ENCODE measurements around the gene ARL2BP. TPM values are rescaled to one million over a fixed set of nuclear protein-coding genes. Genes with fewer than 3 reads are reported as not detected.
A peak's percentile ranks its signal among the peaks of the same experiment; 100 is the strongest.

The ARL2BP gene
- total RNA-seq, 4 donors from 2014 or later = 10.3 to 39.6 (median 36.5) TPM

GRCh38 chr16:57284209-57284951 is 39.3 kb downstream of the ARL2BP start, which contains the start of gene PLLP:
Gene PLLP, minus strand, starts transcription at chr16:57284672. Its CDS starts 132 bp downstream, at chr16:57284540.
- H3K27me3 ChIP-seq = peaks cover 23% of the 10 kb centered on the region
- DNase-seq = peak; percentile 59
- 12% methylated on average over 55 of the region's 95 CpGs; no CpG with 5 or more reads in 1 of the 2 donors for WGBS, 2 donors (ENCODE audit: low coverage in 1 of 2)
- no peaks in the 10 kb centered on the region for H3K36me3 ChIP-seq
- H3K27ac ChIP-seq = peak within 1 kb of the TSS in 3 of 4 donors; percentile 22 to 66 (median 33)
- in situ Hi-C loops (cut with MboI; ENCODE audit: low pct_ligation_motif_present in 1 of 4, low pct_unique_long_range_greater_than_20kb in 1 of 4, low sequenced_read_pairs in 3 of 4) = no loop called here
- intact Hi-C loops (cut with DNase I; ENCODE audit: low total_unique reads) = no loop called here
- TF ChIP-seq, protein P1, sequence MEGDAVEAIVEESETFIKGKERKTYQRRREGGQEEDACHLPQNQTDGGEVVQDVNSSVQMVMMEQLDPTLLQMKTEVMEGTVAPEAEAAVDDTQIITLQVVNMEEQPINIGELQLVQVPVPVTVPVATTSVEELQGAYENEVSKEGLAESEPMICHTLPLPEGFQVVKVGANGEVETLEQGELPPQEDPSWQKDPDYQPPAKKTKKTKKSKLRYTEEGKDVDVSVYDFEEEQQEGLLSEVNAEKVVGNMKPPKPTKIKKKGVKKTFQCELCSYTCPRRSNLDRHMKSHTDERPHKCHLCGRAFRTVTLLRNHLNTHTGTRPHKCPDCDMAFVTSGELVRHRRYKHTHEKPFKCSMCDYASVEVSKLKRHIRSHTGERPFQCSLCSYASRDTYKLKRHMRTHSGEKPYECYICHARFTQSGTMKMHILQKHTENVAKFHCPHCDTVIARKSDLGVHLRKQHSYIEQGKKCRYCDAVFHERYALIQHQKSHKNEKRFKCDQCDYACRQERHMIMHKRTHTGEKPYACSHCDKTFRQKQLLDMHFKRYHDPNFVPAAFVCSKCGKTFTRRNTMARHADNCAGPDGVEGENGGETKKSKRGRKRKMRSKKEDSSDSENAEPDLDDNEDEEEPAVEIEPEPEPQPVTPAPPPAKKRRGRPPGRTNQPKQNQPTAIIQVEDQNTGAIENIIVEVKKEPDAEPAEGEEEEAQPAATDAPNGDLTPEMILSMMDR (IDR thresholded peaks at IDR 0.05) = no peak
- TF ChIP-seq EP300 (IDR thresholded peaks at IDR 0.05; ENCODE audit: low read depth) = no peak
- peak; percentile 44 for TF ChIP-seq POLR2A (IDR thresholded peaks at IDR 0.05)
- no peaks in the 10 kb centered on the region for H3K9me3 ChIP-seq
- peaks cover 5 to 27% (median 18%) of the 10 kb centered on the region in 4 donors for H3K4me1 ChIP-seq
- H3K4me3 ChIP-seq = peak within 1 kb of the TSS; percentile 46 to 73 (median 56)

GRCh38 chr16:57284952-57285363 is 39.9 kb downstream of the ARL2BP start:
- Histone ChIP-seq H3K36me3 (no peaks in the 10 kb centered on the region), H3K4me3 (peak overlapping the region; percentile 46 to 73 (median 56)), H3K27ac (peak overlapping the region in 3 of 4 donors; percentile 22 to 66 (median 33)), H3K9me3 (no peaks in the 10 kb centered on the region), H3K27me3 (peaks cover 23% of the 10 kb centered on the region), H3K4me1 (peaks cover 5 to 25% (median 16%) of the 10 kb centered on the region in 4 donors)
- WGBS, 2 donors (ENCODE audit: low coverage in 1 of 2) = 21% methylated on average over 19 of the region's 22 CpGs; no CpG with 5 or more reads in 1 of the 2 donors
- in situ Hi-C loops (cut with MboI; ENCODE audit: low pct_ligation_motif_present in 1 of 4, low pct_unique_long_range_greater_than_20kb in 1 of 4, low sequenced_read_pairs in 3 of 4) = no loop called here
- TF ChIP-seq, protein P1 (IDR thresholded peaks at IDR 0.05) = no peak
- TF ChIP-seq POLR2AphosphoS5 (IDR thresholded peaks at IDR 0.05) (no peak), EP300 (IDR thresholded peaks at IDR 0.05; ENCODE audit: low read depth) (no peak)
- intact Hi-C loops (cut with DNase I; ENCODE audit: low total_unique reads) = no loop called here
- no peak for DNase-seq

- WGBS, 2 donors (ENCODE audit: low coverage in 1 of 2) = 84 to 91% methylated on average over 3 to 5 of the region's 5 CpGs
- TF ChIP-seq EP300 (IDR thresholded peaks at IDR 0.05; ENCODE audit: low read depth) (no peak), POLR2A (IDR thresholded peaks at IDR 0.05) (no peak), POLR2AphosphoS5 (IDR thresholded peaks at IDR 0.05) (no peak)
- TF ChIP-seq, protein P1 (IDR thresholded peaks at IDR 0.05) = no peak
- no peaks in the 10 kb centered on the region for H3K9me3 ChIP-seq
- H3K27me3 ChIP-seq = peaks cover 23% of the 10 kb centered on the region
- intact Hi-C loops (cut with DNase I; ENCODE audit: low total_unique reads) (no loop called here), in situ Hi-C loops (cut with MboI; ENCODE audit: low pct_ligation_motif_present in 1 of 4, low pct_unique_long_range_greater_than_20kb in 1 of 4, low sequenced_read_pairs in 3 of 4) (no loop called here)
- H3K36me3 ChIP-seq = no peaks in the 10 kb centered on the region
- no peak overlapping the region for H3K27ac ChIP-seq
- no peak for DNase-seq
- peak overlapping the region in 1 of 4 donors; percentile 73 for H3K4me3 ChIP-seq
- peaks cover 5 to 21% (median 13%) of the 10 kb centered on the region in 4 donors for H3K4me1 ChIP-seq
These were observed 40.3 kb downstream of the ARL2BP start for GRCh38 chr16:57285379-57285778.

GRCh38 chr16:57289391-57290257 is 44.6 kb downstream of the ARL2BP start:
- H3K4me1 ChIP-seq = peaks cover 0 to 17% (median 4%) of the 10 kb centered on the region in 4 donors
- TF ChIP-seq POLR2A (IDR thresholded peaks at IDR 0.05) (no peak), POLR2AphosphoS5 (IDR thresholded peaks at IDR 0.05) (no peak), EP300 (IDR thresholded peaks at IDR 0.05; ENCODE audit: low read depth) (no peak)
- TF ChIP-seq, protein P1 (IDR thresholded peaks at IDR 0.05) = no peak
- no peaks in the 10 kb centered on the region for H3K36me3 ChIP-seq
- WGBS, 2 donors (ENCODE audit: low coverage in 1 of 2) = 66 to 67% methylated on average over 1 to 14 of the region's 14 CpGs
- H3K27me3 ChIP-seq = peaks cover 9% of the 10 kb centered on the region
- intact Hi-C loops (cut with DNase I; ENCODE audit: low total_unique reads) = no loop called here
- in situ Hi-C loops (cut with MboI; ENCODE audit: low pct_ligation_motif_present in 1 of 4, low pct_unique_long_range_greater_than_20kb in 1 of 4, low sequenced_read_pairs in 3 of 4) = no loop called here
- no peak overlapping the region for H3K4me3 ChIP-seq
- no peak for DNase-seq
- no peaks in the 10 kb centered on the region for H3K9me3 ChIP-seq
- H3K27ac ChIP-seq = no peak overlapping the region
